Natural killer cell treated with Interleukin-12 subunit alpha and Interleukin-12 subunit beta and Interleukin-15 and Interleukin-18, amount 100 ng/mL, for 72 hours (primary cell): ENCODE results near the gene RETREG3. TPM values are rescaled to one million over a fixed set of nuclear protein-coding genes. Genes with fewer than 3 reads are reported as not detected.
A peak's percentile ranks its signal among the peaks of the same experiment; 100 is the strongest.

Experiments
- ATAC-seq, 2 donors: fragments of 150-1000 bp; cut with Tn5 transposase in 1 of 2; sonication (Bioruptor Pico), chemical (Tn5 transposase) in 1 of 2; 2 replicates each; pipeline ENCODE4 v1.10.0; 2021
- DNase-seq: peaks from one replicate; pipeline ENCODE4 v3.0.0; 2022; ENCODE audit warnings: low spot score
- H3K27ac Mint-ChIP-seq, 2 donors: 1 replicate in 1 of 2; 2 replicates in 1 of 2; pipeline ENCODE4 v1.8.0; 2022; ENCODE audit warnings: mixed read lengths in 2 of 2, mild to moderate bottlenecking in 1 of 2, moderate library complexity in 1 of 2
- H3K27me3 Mint-ChIP-seq, 2 donors: 1 replicate in 1 of 2; 2 replicates in 1 of 2; pipeline ENCODE4 v1.8.0; 2022; ENCODE audit warnings: mixed read lengths in 2 of 2
- H3K36me3 Mint-ChIP-seq: one replicate; pipeline ENCODE4 v1.8.0; 2022; ENCODE audit warnings: mixed read lengths
- H3K4me1 Mint-ChIP-seq, 2 donors: 1 replicate in 1 of 2; 2 replicates in 1 of 2; pipeline ENCODE4 v1.8.0; 2022; ENCODE audit warnings: low read depth in 2 of 2, mixed read lengths in 2 of 2, mild to moderate bottlenecking in 1 of 2
- H3K4me3 Mint-ChIP-seq: one replicate; pipeline ENCODE4 v1.8.0; 2022; ENCODE audit warnings: mixed read lengths
- H3K9me3 Mint-ChIP-seq: 2 replicates; pipeline ENCODE4 v1.8.0; 2022; ENCODE audit warnings: mixed read lengths
- total RNA-seq, 2 donors: library from RNA; stranded (reverse); gene quantifications; one replicate each; pipeline ENCODE4 v1.2.3, GENCODE V29; 2022

RETREG3 gene
- total RNA-seq, 2 donors from 2014 or later, result 52.9 to 67.3 TPM

GRCh38 chr17:42596386-42596785 is 12.8 kb downstream of the RETREG3 start:
- ATAC-seq, result no peak
- DNase-seq, result no peak
- no peaks in the 10 kb centered on the region for H3K27me3 Mint-ChIP-seq
- peaks cover 9 to 19% of the 10 kb centered on the region in 2 donors for H3K4me1 Mint-ChIP-seq
- no peak overlapping the region for H3K4me3 Mint-ChIP-seq
- H3K9me3 Mint-ChIP-seq, result no peaks in the 10 kb centered on the region
- H3K36me3 Mint-ChIP-seq, result no peaks in the 10 kb centered on the region
- H3K27ac Mint-ChIP-seq, result no peak overlapping the region

GRCh38 chr17:42591411-42591810 is 17.8 kb downstream of the RETREG3 start:
- ATAC-seq (no peak), DNase-seq (no peak)
- Mint-ChIP-seq H3K9me3 (no peaks in the 10 kb centered on the region), H3K4me3 (no peak overlapping the region), H3K4me1 (peaks cover 2 to 10% of the 10 kb centered on the region in 2 donors), H3K27me3 (no peaks in the 10 kb centered on the region), H3K27ac (no peak overlapping the region), H3K36me3 (peaks cover 14% of the 10 kb centered on the region)

- no peak for ATAC-seq
- Mint-ChIP-seq H3K27me3 (no peaks in the 10 kb centered on the region), H3K4me3 (no peak overlapping the region), H3K36me3 (peaks cover 14% of the 10 kb centered on the region), H3K9me3 (no peaks in the 10 kb centered on the region), H3K4me1 (peaks cover 0 to 8% of the 10 kb centered on the region in 2 donors), H3K27ac (no peak overlapping the region)
- DNase-seq, result no peak
These were observed 18.3 kb downstream of the RETREG3 start for GRCh38 chr17:42590886-42591285.

GRCh38 chr17:42586514-42587230 is 22.5 kb downstream of the RETREG3 start:
- Mint-ChIP-seq H3K9me3 (no peaks in the 10 kb centered on the region), H3K27ac (no peak overlapping the region), H3K36me3 (peaks cover 19% of the 10 kb centered on the region), H3K27me3 (no peaks in the 10 kb centered on the region), H3K4me3 (no peak overlapping the region), H3K4me1 (peaks cover 0 to 2% of the 10 kb centered on the region in 2 donors)
- DNase-seq, result no peak
- no peak for ATAC-seq

- ATAC-seq (peak in 1 of 2 donors; percentile 6), DNase-seq (no peak)
- Mint-ChIP-seq H3K4me3 (no peak overlapping the region), H3K9me3 (no peaks in the 10 kb centered on the region), H3K36me3 (peaks cover 19% of the 10 kb centered on the region), H3K27me3 (no peaks in the 10 kb centered on the region), H3K27ac (no peak overlapping the region), H3K4me1 (peaks cover 0 to 2% of the 10 kb centered on the region in 2 donors)
These were observed 23.8 kb downstream of the RETREG3 start for GRCh38 chr17:42585353-42585752.

GRCh38 chr17:42584880-42585279 is 24.3 kb downstream of the RETREG3 start:
- H3K36me3 Mint-ChIP-seq, result peaks cover 18% of the 10 kb centered on the region
- H3K27me3 Mint-ChIP-seq, result no peaks in the 10 kb centered on the region
- no peak overlapping the region for H3K27ac Mint-ChIP-seq

GRCh38 chr17:42581744-42582270 is 27.4 kb downstream of the RETREG3 start:
- H3K9me3 Mint-ChIP-seq, result no peaks in the 10 kb centered on the region
- H3K4me3 Mint-ChIP-seq, result no peak overlapping the region
- DNase-seq (no peak), ATAC-seq (no peak)
- no peak overlapping the region for H3K27ac Mint-ChIP-seq
- H3K36me3 Mint-ChIP-seq, result peaks cover 10% of the 10 kb centered on the region
- peaks cover 16 to 22% of the 10 kb centered on the region in 2 donors for H3K4me1 Mint-ChIP-seq
- H3K27me3 Mint-ChIP-seq, result no peaks in the 10 kb centered on the region

More at GRCh38 chr17:42584880-42585279, 24.3 kb downstream of the RETREG3 start:
- Mint-ChIP-seq H3K4me3 (no peak overlapping the region), H3K9me3 (no peaks in the 10 kb centered on the region), H3K4me1 (peaks cover under 1 to 2% of the 10 kb centered on the region in 2 donors)
- ATAC-seq, result no peak
- no peak for DNase-seq

GRCh38 chr17:42579794-42580551 is 29.2 kb downstream of the RETREG3 start:
- no peaks in the 10 kb centered on the region for H3K27me3 Mint-ChIP-seq
- peak overlapping the region; percentile 26 to 38 for H3K27ac Mint-ChIP-seq
- ATAC-seq (no peak), DNase-seq (no peak)
- H3K36me3 Mint-ChIP-seq, result peaks cover 18% of the 10 kb centered on the region
- no peaks in the 10 kb centered on the region for H3K9me3 Mint-ChIP-seq
- peaks cover 32 to 34% of the 10 kb centered on the region in 2 donors for H3K4me1 Mint-ChIP-seq
- H3K4me3 Mint-ChIP-seq, result peak overlapping the region; percentile 54

- H3K9me3 Mint-ChIP-seq, result no peaks in the 10 kb centered on the region
- H3K4me3 Mint-ChIP-seq, result peak overlapping the region; percentile 100
- peak overlapping the region; percentile 92 to 97 for H3K27ac Mint-ChIP-seq
- H3K36me3 Mint-ChIP-seq, result peaks cover 24% of the 10 kb centered on the region
- H3K4me1 Mint-ChIP-seq, result peaks cover 35 to 36% of the 10 kb centered on the region in 2 donors
- H3K27me3 Mint-ChIP-seq, result no peaks in the 10 kb centered on the region
- peak; percentile 63 for DNase-seq
- peak; percentile 46 to 57 for ATAC-seq
These were observed 30.8 kb downstream of the RETREG3 start for GRCh38 chr17:42578282-42578869.

GRCh38 chr17:42577532-42578281 is 31.5 kb downstream of the RETREG3 start, which contains the start of gene PSMC3IP:
PSMC3IP (minus strand) TSS chr17:42577729; CDS start chr17:42577686, 43 bp downstream.
- no peaks in the 10 kb centered on the region for H3K9me3 Mint-ChIP-seq
- DNase-seq (peak; percentile 96), ATAC-seq (peak; percentile 98)
- peaks cover 26% of the 10 kb centered on the region for H3K36me3 Mint-ChIP-seq
- peak within 1 kb of the TSS; percentile 92 to 97 for H3K27ac Mint-ChIP-seq
- peak within 1 kb of the TSS; percentile 100 for H3K4me3 Mint-ChIP-seq
- H3K27me3 Mint-ChIP-seq, result no peaks in the 10 kb centered on the region
- H3K4me1 Mint-ChIP-seq, result peaks cover 39 to 40% of the 10 kb centered on the region in 2 donors

GRCh38 chr17:42577140-42577531 is 32.0 kb downstream of the RETREG3 start:
- Mint-ChIP-seq H3K27ac (peak overlapping the region; percentile 92 to 97), H3K36me3 (peaks cover 27% of the 10 kb centered on the region), H3K27me3 (no peaks in the 10 kb centered on the region), H3K4me1 (peaks cover 40% of the 10 kb centered on the region in 2 donors), H3K4me3 (peak overlapping the region; percentile 100), H3K9me3 (no peaks in the 10 kb centered on the region)
- DNase-seq (no peak), ATAC-seq (peak in 1 of 2 donors; percentile 3)

- no peak overlapping the region for H3K4me3 Mint-ChIP-seq
- no peak overlapping the region for H3K27ac Mint-ChIP-seq
- H3K27me3 Mint-ChIP-seq, result no peaks in the 10 kb centered on the region
- ATAC-seq (no peak), DNase-seq (no peak)
- H3K9me3 Mint-ChIP-seq, result no peaks in the 10 kb centered on the region
- H3K36me3 Mint-ChIP-seq, result peaks cover 27% of the 10 kb centered on the region
- H3K4me1 Mint-ChIP-seq, result peaks cover 35 to 42% of the 10 kb centered on the region in 2 donors
These were observed 34.7 kb downstream of the RETREG3 start for GRCh38 chr17:42574463-42574862.

- Mint-ChIP-seq H3K4me1 (peaks cover 38 to 39% of the 10 kb centered on the region in 2 donors), H3K36me3 (peaks cover 27% of the 10 kb centered on the region), H3K27ac (peak overlapping the region; percentile 41 to 63), H3K4me3 (no peak overlapping the region), H3K27me3 (no peaks in the 10 kb centered on the region), H3K9me3 (no peaks in the 10 kb centered on the region)
- ATAC-seq (no peak), DNase-seq (no peak)
These were observed 36.1 kb downstream of the RETREG3 start for GRCh38 chr17:42573095-42573494.
